SJSA1 (cell line): ENCODE data around the gene PAX5. TPM values are rescaled to one million over a fixed set of nuclear protein-coding genes. Genes with fewer than 3 reads are reported as not detected.
A peak's percentile ranks its signal among the peaks of the same experiment; 100 is the strongest.

ENCODE experiments used
- DNase-seq, 2 experiments: peaks; one replicate each; pipeline ENCODE4 v3.0.0-alpha.2; 2015 to 2020; ENCODE audit warnings: low spot score in 2 of 2, low read depth in 1 of 2
- H3K27ac ChIP-seq: fragments of 250-450 bp; sonication (Bioruptor Pico); 2 replicates; pipeline ENCODE4 v1.5.1; 2020; ENCODE audit warnings: mild to moderate bottlenecking, moderate library complexity
- H3K27me3 ChIP-seq: fragments of 250-450 bp; sonication (Bioruptor Pico); replicated peaks from 2 replicates; pipeline ENCODE4 v1.5.1; 2020; ENCODE audit warnings: mild to moderate bottlenecking, moderate library complexity
- H3K36me3 ChIP-seq: fragments of 250-450 bp; sonication (Bioruptor Pico); 2 replicates; pipeline ENCODE4 v1.5.1; 2020; ENCODE audit warnings: mild to moderate bottlenecking
- H3K4me1 ChIP-seq: fragments of 250-450 bp; sonication (Bioruptor Pico); replicated peaks from 2 replicates; pipeline ENCODE4 v1.6.1; 2021; ENCODE audit warnings: mild to moderate bottlenecking
- H3K4me3 ChIP-seq: fragments of 250-450 bp; sonication (Bioruptor Pico); 2 replicates; pipeline ENCODE4 v1.5.1; 2020; ENCODE audit warnings: mild to moderate bottlenecking
- H3K9me3 ChIP-seq: fragments of 250-450 bp; sonication (Bioruptor Pico); replicated peaks from 2 replicates; pipeline ENCODE4 v1.5.1; 2020; ENCODE audit warnings: mild to moderate bottlenecking
- total RNA-seq: library from RNA; depleted of rRNA; stranded (reverse); fragments of >200 nt; shearing (Covaris generic); gene quantifications from 2 replicates; pipeline ENCODE4 v1.2.3, GENCODE V29; 2014

PAX5 gene
- total RNA-seq, 1 experiment from 2014 or later = not detected

- Histone ChIP-seq H3K4me3 (no peak overlapping the region), H3K27ac (no peak overlapping the region), H3K36me3 (no peaks in the 10 kb centered on the region), H3K27me3 (peaks cover 28% of the 10 kb centered on the region), H3K9me3 (no peaks in the 10 kb centered on the region), H3K4me1 (no peaks in the 10 kb centered on the region)
- no peak for DNase-seq
Observed at GRCh38 chr9:37053684-37054362, 19.8 kb upstream of the PAX5 start.

- Histone ChIP-seq H3K27me3 (peaks cover 29% of the 10 kb centered on the region), H3K9me3 (no peaks in the 10 kb centered on the region), H3K36me3 (no peaks in the 10 kb centered on the region), H3K4me3 (no peak overlapping the region), H3K27ac (no peak overlapping the region), H3K4me1 (no peaks in the 10 kb centered on the region)
- DNase-seq = no peak
Observed at GRCh38 chr9:37046683-37047082, 12.6 kb upstream of the PAX5 start.

GRCh38 chr9:37042421-37042820 lies 8.4 kb upstream of the PAX5 start:
- Histone ChIP-seq H3K27ac (no peak overlapping the region), H3K4me1 (no peaks in the 10 kb centered on the region), H3K27me3 (peaks cover 38% of the 10 kb centered on the region), H3K9me3 (peaks cover 5% of the 10 kb centered on the region; the same call in 1 of the 2 replicates), H3K4me3 (no peak overlapping the region), H3K36me3 (no peaks in the 10 kb centered on the region)
- DNase-seq = no peak

GRCh38 chr9:37040508-37041127 lies 6.5 kb upstream of the PAX5 start:
- peaks cover 48% of the 10 kb centered on the region for H3K27me3 ChIP-seq
- H3K4me1 ChIP-seq = peaks cover 10% of the 10 kb centered on the region
- DNase-seq = no peak
- peaks cover 21% of the 10 kb centered on the region for H3K9me3 ChIP-seq
- H3K4me3 ChIP-seq = no peak overlapping the region
- H3K27ac ChIP-seq = no peak overlapping the region
- no peaks in the 10 kb centered on the region for H3K36me3 ChIP-seq

- H3K4me3 ChIP-seq = no peak overlapping the region
- no peak overlapping the region for H3K27ac ChIP-seq
- peaks cover 35% of the 10 kb centered on the region for H3K9me3 ChIP-seq
- DNase-seq = no peak
- peaks cover 10% of the 10 kb centered on the region for H3K4me1 ChIP-seq
- no peaks in the 10 kb centered on the region for H3K36me3 ChIP-seq
- H3K27me3 ChIP-seq = peaks cover 56% of the 10 kb centered on the region
Observed at GRCh38 chr9:37038943-37039464, 4.9 kb upstream of the PAX5 start.

- Histone ChIP-seq H3K4me1 (peaks cover 10% of the 10 kb centered on the region), H3K27me3 (peaks cover 60% of the 10 kb centered on the region), H3K4me3 (no peak overlapping the region), H3K9me3 (peaks cover 35% of the 10 kb centered on the region), H3K36me3 (no peaks in the 10 kb centered on the region), H3K27ac (no peak overlapping the region)
- no peak for DNase-seq
Observed at GRCh38 chr9:37038302-37038942, 4.4 kb upstream of the PAX5 start.

GRCh38 chr9:37037503-37038301 lies 3.6 kb upstream of the PAX5 start:
- peaks cover 35% of the 10 kb centered on the region for H3K9me3 ChIP-seq
- no peak overlapping the region for H3K4me3 ChIP-seq
- peaks cover 10% of the 10 kb centered on the region for H3K4me1 ChIP-seq
- peaks cover 66% of the 10 kb centered on the region for H3K27me3 ChIP-seq
- H3K36me3 ChIP-seq = no peaks in the 10 kb centered on the region
- no peak for DNase-seq
- no peak overlapping the region for H3K27ac ChIP-seq

- Histone ChIP-seq H3K4me3 (peak overlapping the region; percentile 16), H3K27me3 (peaks cover 66% of the 10 kb centered on the region), H3K4me1 (peaks cover 10% of the 10 kb centered on the region), H3K36me3 (no peaks in the 10 kb centered on the region), H3K9me3 (peaks cover 35% of the 10 kb centered on the region), H3K27ac (no peak overlapping the region)
- no peak for DNase-seq
Observed at GRCh38 chr9:37036776-37037502, 2.9 kb upstream of the PAX5 start.

- H3K9me3 ChIP-seq = peaks cover 35% of the 10 kb centered on the region
- no peak overlapping the region for H3K27ac ChIP-seq
- peaks cover 10% of the 10 kb centered on the region for H3K4me1 ChIP-seq
- H3K4me3 ChIP-seq = peak overlapping the region; percentile 16
- peaks cover 68% of the 10 kb centered on the region for H3K27me3 ChIP-seq
- no peak for DNase-seq
- no peaks in the 10 kb centered on the region for H3K36me3 ChIP-seq
Observed at GRCh38 chr9:37036371-37036775, 2.3 kb upstream of the PAX5 start.

GRCh38 chr9:37035648-37036370 lies 1.7 kb upstream of the PAX5 start:
- no peak overlapping the region for H3K27ac ChIP-seq
- peaks cover 74% of the 10 kb centered on the region for H3K27me3 ChIP-seq
- H3K9me3 ChIP-seq = peaks cover 35% of the 10 kb centered on the region
- no peak overlapping the region for H3K4me3 ChIP-seq
- H3K36me3 ChIP-seq = no peaks in the 10 kb centered on the region
- peaks cover 10% of the 10 kb centered on the region for H3K4me1 ChIP-seq
- DNase-seq = no peak

GRCh38 chr9:37034938-37035647 lies 1.0 kb upstream of the PAX5 start:
- peaks cover 10% of the 10 kb centered on the region for H3K4me1 ChIP-seq
- peaks cover 80% of the 10 kb centered on the region for H3K27me3 ChIP-seq
- H3K27ac ChIP-seq = no peak overlapping the region
- H3K9me3 ChIP-seq = peaks cover 35% of the 10 kb centered on the region
- H3K36me3 ChIP-seq = no peaks in the 10 kb centered on the region
- no peak for DNase-seq
- no peak overlapping the region for H3K4me3 ChIP-seq

GRCh38 chr9:37034305-37034937 lies 353 bp upstream of the PAX5 start:
- H3K9me3 ChIP-seq = peaks cover 35% of the 10 kb centered on the region
- H3K27me3 ChIP-seq = peaks cover 82% of the 10 kb centered on the region
- no peaks in the 10 kb centered on the region for H3K36me3 ChIP-seq
- no peak for DNase-seq
- peaks cover 10% of the 10 kb centered on the region for H3K4me1 ChIP-seq
- H3K4me3 ChIP-seq = no peak overlapping the region
- H3K27ac ChIP-seq = no peak overlapping the region
